ENCODE data around the gene TRIM31.

TRIM31 gene

DNA sequence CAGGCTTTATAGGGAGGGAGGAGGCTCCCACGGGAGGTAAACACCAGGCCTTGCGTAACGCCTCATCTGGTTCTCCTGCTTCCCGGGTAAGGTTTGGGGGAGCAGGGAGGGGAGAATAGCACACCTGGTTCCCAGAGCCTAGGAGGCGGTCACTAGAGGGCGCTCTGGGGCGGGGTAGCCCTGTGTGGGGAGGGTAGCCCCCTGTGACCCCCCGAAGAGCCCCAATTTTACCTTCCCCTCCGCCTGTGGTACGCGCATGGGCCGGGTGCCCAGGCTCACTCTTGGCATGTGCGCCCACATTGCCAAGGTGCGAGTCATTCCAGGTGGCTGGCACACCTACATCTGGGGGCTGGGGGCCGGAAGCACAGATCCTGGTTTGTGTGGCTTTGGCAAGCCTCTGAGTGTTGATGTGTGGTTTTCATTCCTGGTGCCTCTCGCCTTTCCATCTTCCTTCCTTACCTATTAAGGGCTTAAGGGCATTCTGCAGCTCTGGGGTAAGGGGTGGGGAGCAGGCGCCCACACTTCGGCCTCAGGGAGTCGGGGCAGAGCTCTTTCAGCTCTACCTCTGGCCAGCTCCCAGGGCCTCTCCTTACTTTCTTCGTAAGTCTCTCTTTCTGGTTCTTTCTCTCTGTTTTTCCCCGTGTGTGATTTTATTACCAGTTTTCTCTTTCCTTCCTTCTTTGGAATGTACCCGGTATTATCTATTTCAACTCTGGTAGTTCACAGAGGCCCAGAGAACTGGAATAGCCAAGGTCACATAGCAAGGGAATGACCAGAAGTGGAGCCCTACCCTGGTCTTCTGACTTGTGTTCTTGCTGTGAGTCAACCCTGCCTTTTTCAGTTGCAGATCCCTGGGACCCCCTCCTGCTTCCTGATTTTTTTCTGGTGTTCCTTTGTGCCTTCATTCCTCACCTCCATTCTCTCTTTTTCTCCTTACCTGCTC is 36.8 kb downstream of the TRIM31 start:
- no peak for DNase-seq (ENCODE audit: low read depth)

DNA sequence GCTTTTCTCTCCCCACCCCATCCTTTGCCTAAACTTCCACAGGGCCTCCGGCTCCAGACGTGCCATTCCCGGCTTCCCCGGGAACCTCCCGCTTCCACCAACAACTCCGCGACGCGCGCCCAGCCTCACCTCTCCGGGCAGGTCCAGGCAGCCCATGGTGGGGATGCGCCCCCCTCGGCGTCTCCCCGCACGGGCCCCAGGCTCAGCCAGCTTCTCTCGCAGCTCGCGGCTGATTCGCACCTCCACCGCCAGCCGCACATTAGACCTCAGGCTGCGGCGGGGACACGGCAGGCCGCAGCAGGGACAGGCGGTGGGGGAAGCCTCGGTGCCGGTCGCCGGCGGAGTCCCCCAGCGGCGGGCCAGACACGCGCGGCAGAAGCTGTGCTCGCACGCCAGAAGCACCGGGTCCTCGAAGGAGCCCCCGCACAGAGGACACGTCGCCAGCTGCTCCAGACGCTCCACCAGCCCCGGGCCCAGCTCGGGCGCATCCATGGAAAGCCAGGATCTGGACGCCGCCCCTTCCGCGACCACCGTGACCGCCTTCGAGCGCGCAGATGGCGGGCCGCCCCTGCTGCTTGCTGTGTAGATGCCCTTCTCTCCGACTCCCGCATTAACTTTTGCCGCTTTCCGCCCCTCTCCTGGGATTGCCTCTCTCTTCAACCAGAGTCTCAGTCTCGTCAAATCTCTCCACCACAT is 37.6 kb downstream of the TRIM31 start, which contains the start of gene RNF39:
TSS of gene RNF39 (minus strand) at position 676 of the 696 bp plus-strand sequence. CDS start at position 492, 184 bp downstream.
- no peak for DNase-seq (ENCODE audit: low read depth)

DNA sequence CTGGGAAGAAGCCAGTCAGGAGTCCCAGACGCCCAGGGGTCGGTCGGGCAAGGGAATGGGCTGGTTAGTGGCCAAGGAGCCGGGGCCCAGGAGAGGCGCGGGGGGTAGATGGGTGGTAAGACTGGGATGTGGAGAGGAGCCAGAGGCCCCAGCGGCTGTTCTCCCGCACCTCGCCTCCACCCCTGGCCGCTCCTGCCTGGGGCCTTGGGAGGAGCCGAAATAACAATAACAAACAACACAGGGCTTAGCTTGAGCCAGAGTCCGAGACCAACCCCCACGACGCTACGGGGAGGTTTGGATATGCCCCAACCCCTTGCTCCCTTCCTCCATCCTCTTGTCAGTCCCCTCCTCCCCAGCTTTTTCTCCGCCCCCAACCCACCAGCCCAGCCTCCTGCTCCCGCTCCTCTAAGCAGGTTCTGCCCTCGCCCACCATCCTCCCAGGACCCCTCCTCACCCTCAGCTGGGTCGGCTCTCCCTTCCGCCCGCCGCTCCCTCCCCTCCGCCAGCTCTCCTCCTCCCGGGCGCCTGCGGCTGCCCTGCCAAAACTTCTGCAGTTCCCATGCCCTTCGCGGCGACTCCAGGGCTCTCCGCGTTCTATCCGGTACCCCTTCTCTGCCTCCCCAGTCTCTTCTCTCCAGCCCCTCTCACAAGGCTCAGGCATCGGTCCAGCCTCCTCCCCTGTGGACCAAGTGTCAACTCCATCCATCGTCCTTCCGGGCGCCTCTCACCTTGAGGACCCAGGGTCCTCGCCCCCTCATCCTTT is 38.4 kb downstream of the TRIM31 start:
- no peak for DNase-seq (ENCODE audit: low read depth)

DNA sequence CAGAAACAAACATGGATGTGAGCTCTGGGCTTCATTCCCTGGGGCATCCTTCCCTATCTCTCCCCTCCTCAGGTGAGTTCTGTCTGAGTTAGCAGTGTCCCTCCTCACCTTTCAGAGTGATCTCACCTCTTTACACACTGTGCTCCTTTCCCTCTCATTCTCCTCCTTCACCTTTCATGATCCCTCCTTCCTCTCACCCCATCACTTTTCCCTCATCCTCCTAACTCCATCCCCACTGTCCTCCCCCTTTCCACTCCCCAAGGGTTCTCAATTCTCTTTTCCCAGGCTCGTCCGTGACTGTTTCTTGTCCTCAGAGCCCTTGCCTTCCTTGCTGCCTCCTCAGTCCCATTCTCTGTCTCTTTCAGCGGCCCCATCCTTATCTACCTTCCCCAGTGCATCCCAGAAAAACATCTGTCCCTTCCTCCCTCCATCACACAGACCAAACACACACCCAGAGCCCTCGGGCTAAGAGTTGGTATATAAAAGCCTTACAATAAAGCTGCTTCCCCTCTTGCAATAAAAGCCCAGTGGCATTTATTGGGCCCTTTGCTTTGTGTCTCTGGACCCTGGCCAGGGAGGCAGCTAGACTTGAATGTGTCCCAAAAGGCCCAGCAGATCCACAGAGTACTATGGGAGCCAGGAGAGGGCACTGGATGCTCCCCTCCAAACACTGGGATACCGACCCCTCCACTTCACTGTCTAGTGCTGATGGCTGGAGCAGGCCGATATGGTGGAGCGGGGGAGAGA is 39.2 kb downstream of the TRIM31 start:
- DNase-seq (ENCODE audit: low read depth), result no peak

DNA sequence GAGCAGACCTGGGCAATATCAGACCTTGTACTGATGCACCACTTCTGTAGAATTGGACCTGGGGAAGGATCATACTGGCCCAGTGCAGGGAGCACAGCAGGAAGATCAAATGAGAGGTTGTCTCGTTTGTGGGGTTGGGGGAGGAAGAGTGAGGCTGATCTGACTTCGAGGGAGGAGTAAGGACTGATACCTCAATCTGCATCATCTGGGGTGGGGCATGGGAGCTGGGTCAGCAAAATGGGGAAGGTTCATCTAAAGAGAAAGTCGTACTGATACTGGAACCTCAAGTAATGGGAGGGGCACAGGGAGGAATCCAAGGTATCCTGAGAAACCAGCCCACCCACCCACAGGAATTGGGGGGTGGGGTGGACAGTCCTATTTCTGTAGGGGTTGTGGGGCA is 41.0 kb downstream of the TRIM31 start:
- no peak for DNase-seq (ENCODE audit: low read depth)

DNA sequence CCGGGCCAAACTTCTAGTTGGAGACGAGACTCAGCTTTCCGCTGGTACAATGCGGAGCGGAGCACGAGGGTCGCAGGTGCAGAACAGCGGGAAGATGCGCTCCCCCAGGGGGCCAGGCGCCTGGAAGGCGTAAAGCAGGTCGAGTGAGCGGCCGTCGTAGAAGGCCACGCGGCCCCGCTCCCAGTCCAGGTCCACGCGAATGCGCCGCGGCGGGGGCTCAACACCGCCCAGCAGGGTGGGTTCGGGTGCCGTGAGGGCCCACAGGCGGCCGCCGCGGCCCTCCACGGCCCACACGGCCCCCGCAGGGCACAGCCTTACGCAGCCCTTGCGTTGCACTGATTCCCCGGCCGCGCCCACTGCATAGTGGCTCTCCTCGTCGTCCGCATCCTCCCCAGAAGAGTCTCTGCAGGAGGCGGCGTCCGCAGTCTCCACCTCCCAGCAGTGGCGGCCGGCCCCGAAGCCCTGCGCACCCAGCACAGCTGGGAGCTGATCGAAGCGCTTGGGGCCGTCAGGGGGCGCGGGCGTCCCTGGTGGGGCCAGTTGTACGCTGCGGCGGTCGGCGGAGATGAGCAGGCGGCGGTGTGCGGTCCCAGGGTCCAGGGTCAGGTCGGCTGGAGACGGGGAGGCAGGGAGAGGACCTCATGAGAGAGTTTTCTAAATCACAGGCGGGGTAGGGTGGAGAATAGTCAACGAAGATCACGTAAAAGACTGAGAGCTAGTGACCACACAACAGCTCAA is 41.6 kb downstream of the TRIM31 start:
- peak; percentile 38 for DNase-seq (ENCODE audit: low read depth)

DNA sequence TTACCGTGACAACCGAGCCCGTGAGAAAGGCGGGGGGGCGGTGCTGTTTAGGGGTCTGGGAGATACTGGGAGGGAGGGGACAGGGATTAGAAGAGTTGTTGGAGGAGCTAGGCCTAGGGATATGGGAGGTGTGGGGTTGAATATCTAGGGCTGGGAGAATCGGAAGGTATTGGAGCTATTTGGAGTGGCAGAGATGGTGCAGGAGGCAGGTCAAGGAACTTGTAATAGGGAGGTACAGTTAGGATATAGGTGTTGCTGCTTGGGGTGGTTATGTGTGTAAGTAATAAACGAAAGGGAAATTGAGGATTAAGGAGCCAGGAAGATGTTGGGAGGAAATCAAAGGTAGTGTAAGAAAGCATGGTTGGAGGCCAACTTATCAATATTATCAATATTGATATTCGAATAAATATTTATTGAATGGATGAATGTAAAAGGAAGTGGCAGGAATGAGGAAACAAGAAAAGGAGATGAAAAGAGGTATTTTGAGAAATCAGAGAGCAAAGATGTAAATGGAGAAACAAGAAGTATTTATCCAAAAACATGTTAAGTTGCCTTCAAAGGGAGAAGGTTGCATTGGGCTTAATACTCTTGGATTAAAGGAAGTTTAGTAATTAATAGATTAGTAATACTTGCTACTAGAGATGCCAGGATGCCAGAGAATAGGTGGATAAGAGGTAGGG is 45.3 kb downstream of the TRIM31 start:
- no peak for DNase-seq (ENCODE audit: low read depth)

DNA sequence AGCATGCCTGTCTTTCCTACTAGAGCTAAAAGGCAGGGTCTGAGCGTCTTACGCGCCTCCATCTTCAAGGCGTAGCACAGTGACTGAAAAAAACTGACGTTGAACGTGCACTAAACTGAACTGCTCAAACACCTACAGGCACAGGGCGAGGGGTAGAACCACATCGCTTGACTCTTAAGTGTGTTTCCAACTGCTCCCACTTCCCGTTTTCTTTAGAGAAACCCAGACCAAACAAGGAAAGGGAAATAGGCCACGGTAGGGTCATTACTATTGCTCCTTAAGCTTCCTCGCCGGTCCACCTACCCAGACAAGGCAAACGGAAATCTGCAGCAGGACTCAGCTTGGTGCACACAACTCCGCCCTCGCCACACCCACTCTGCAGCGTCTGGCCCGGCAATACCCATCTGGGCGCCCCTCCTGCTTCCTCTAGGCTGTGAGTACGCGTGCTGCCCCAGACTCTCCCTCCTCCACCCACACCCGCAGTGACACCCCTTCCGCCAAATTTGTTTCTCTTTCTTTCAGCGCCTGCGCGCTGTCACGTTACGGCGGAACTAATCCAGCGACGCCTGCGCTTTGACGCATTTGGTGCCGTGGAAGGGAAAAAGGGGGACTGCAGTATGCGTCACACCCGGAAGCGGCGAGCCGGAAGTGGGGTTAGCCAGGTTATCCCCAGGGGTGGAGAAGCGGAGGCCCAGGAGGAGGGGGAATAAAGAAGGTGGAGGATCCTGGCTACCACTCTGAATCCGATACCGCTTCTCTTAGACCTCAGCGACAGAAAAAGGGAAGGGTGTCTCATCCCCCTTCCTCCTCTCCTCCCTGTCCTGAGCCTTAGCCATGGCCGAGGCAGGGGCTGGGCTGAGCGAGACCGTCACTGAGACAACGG is 46.1 kb downstream of the TRIM31 start, which contains the start of gene PPP1R11:
TSS of gene PPP1R11 (plus strand) at position 622 of the 883 bp plus-strand sequence. CDS start at position 835, 213 bp downstream.
- DNase-seq (ENCODE audit: low read depth), result peak; percentile 99

DNA sequence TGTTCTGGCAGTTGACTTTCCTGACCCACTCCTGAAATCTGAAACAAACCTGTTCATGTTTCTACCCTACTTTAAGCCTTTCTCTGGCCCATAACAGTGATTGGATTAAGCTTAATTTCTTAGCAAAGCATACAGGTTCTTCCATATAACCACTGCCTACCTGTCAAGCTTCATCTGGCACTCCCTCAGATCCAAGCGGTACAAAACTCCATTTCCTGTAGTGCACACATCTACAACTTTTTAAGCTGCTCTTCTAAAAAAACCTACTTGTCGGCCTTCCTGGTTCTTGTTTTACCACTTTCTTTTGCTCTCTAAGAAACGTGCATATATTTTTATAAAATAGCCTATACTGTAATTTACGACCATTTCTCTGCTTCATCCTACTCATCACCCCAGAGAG is 46.8 kb downstream of the TRIM31 start:
- DNase-seq (ENCODE audit: low read depth), result no peak

DNA sequence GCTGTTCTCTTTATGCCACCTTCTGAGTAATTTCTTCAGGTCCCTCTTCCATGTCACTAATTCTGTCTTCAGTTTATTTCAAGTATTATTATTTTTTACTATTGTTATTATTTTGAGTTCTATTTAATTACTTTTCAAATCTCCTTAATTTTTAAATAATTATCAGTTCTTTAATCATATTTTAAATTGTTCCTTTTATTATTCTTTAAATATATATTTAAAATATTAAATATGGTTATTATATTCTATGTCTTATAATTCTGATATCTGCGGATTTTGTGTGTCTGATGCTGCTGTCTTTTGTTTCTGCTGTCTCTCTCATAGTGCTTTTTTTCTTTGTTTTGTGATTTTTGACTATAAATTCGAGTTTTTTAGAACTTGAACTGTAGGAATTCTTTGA is 49.6 kb downstream of the TRIM31 start:
- no peak for DNase-seq (ENCODE audit: low read depth)

DNA sequence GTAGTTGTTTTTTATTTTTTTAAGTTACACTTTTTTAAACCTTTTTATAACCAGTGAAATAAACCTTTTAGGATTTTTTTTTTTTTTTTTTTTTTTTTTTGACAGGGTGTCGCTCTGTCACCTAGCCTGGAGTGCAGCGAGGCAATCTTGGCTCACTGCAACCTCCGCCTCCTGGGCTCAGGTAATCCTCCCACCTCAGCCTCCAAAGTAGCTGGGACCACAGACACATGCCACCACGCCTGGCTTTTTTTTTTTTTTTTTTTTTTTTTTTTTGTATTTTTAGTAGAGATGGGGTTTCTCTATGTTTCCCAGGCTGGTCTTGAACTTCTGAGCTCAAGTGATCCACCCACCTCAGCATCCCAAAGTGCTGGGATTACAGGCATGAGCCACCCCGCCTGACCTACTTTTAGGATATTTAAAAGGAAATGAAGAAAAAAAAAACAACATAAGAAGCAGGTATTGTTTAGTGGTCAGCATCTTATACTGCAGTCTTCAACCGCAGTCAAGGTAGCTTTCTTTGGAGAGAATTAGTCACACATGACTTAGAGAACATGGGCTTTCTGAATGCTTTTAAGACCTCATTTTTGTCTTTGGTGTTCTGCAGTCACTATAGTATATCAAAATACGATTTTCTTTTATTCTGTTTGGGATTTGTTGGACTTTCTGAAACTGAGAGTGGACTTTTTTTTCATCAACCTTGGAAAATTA is 50.3 kb downstream of the TRIM31 start:
- no peak for DNase-seq (ENCODE audit: low read depth)

DNA sequence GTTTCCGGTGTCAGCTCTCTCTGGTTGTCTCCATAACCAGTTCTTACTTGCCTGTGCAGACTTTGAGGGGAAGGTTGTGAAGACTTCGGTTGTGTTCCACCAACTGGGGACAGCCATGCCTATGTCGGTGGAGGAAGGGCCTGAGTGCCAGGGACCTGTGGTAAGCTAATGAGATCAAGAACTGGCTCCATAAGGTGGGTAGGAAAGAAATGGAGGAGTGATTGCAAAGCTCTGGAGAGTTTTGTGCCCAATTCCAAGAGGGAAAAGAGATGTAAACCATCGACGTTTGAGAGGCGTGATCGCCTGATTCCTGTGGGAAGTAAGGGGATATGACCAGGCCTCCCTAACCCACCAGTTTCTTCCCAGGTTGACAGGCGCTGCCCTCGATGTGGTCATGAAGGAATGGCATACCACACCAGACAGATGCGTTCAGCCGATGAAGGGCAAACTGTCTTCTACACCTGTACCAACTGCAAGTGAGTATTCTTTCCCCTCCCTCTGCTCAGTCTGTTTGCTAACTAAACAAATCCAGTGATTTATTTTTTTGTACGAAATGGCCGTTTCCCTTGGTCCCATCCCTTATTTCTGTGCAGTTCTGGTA is 50.9 kb downstream of the TRIM31 start:
- peak; percentile 37 for DNase-seq (ENCODE audit: low read depth)

DNA sequence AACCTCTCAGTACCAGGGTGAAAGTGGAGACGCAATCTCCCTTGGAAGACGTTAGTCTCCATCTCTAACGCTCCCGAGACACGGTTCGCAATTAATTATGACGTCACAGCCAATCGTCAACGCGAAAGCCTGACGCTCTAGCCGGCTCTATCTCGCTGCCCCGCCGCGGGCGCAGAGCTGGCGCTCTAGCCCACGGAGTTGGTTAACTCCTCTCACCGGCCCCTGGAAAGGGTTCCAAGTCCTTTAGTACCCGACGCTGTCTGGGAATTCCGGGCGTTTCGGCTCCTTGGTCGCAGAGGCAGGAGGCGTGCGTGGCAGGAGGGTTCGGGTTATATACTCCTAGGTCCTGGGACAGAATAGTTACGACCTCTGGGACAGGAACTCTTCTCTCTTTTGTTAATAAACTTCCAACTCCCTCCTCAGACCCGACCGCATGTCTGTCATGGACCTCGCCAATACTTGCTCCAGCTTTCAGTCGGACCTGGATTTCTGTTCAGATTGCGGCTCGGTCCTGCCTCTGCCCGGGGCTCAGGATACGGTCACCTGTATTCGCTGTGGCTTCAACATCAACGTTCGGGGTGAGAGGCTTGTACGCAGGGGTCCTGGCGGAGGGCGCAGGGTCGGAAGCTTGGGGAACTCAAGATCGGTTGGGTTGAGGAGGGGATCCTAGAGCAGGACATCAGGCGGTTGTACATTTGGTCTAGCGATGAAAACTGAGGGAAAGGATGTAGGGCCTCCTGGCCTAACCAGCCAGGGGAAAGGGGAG is 51.6 kb downstream of the TRIM31 start, which contains the start of gene POLR1H:
TSS of gene POLR1H (plus strand) at position 174 of the 766 bp plus-strand sequence. CDS start at position 434, 260 bp downstream.
- DNase-seq (ENCODE audit: low read depth), result peak; percentile 96

DNA sequence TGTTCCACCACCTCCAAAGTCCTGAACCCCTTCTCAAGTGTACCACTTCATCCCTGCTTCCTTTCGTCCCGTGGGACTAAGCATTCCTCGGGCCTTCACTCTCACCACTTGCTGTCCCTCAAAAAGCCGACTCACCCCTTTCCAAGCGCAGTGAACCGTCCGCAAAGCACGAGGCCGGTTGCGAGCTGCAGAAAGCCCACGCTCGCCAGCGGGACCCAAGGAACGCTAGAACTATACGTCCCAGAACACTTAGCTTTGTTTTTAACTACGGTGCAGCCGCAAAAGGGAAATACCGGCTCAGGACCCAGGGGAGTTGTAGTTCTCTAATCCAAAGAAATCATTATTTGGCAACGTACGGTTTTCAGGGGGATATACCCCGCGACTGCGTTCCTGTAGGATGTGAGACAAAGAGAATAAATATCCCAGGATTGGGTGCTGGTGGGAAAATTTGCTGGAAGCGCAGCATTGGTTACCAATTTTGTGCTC is 52.2 kb downstream of the TRIM31 start:
- DNase-seq (ENCODE audit: low read depth), result peak; percentile 50

DNA sequence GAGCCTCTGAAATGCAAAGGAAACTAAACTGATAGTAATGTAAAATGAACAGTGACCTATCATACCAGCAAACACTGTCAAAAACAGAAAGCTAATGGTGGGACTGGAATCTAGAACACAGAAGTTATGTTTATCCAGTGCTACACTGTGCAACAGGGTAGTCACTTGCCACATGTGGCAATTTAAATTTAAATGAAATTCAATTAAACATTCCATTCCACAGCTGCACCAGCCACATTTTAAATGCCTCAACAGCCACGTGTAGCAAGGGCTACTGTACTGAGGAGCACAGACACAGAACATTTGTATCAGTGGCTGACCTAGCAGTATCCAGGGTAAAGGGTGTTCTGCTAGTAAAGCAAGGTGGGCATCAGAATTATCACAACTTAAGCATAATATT is 57.4 kb downstream of the TRIM31 start:
- no peak for DNase-seq (ENCODE audit: low read depth)

DNA sequence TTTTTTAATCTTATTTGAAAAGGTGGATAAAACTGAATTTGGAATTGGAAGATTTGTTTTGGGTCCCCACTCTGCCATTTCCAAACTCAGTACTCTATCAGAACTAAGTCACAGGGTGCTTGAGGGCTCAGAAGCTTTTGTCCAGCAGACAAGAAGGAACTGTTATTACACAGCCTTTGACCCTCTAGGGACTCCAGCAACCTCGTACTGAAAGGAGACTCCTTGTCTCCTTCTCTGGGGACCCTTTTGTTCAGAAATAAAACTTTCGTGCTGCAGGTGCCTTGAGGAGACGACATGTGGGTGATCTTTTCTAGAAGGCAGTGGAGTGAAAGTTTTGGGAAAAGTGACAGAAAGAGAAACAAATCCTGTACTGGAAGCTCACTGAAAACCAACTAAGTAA is 59.2 kb downstream of the TRIM31 start:
- no peak for DNase-seq (ENCODE audit: low read depth)

Measured in iris pigment epithelial cell (primary cell).